ENCODE results near the gene ESPNL. TPM values are rescaled to one million over a fixed set of nuclear protein-coding genes. Genes with fewer than 3 reads are reported as not detected.

Gene ESPNL
- total and polyA plus RNA-seq, 10 donors: 0.65 to 6.2 (median 1.7) TPM

DNA sequence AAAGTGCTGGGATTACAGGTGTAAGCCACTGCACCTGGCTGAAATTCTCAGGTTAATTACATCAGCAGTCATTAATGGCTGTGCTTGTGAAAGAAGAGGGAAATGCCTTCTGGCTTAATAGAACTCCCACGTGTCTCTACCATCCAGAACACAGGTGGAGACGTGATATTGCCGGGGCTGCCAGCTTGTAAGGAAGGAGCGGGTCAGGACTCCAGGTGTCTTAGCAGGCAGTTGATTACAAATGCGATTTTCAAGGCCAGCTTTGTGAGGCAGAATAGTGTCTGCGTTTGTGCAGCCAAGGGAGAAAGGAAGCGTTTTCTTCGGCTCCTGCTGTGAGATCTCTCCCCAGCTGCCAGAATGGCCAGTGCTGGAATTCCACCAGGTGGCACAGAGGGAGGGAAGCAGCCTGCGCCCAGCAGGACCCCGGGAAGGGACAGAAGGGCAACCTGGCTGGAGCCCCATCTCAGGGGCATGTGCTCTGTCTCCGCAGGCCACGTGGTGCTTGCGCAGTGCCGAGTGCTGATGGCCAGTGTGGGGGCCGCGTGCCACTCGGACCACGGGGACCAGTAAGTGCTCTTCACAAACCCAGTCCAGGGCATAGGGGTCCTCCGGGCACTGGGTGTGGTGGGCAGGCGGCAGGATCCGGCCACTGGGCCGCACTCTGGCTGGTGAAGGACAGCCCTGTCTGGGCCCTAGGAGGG, 3.7 kb upstream of the ESPNL start:
- Histone ChIP-seq H3K36me3 (peaks cover 0 to 15% (median 2%) of the 10 kb centered on the region in 6 donors), H3K4me1 (peaks cover 5 to 27% (median 19%) of the 10 kb centered on the region in 6 donors), H3K27ac (no peak overlapping the region), H3K27me3 (replicated peaks in 1 of 7) (no peaks in the 10 kb centered on the region), H3K9me3 (no peaks in the 10 kb centered on the region), H3K4me3 (no peak overlapping the region)
- 86 to 92% (median 90%) methylated on average over 8 to 22 of the region's 22 CpGs for WGBS, 5 donors
- intact Hi-C loops (cut with DNase I; ENCODE audit: low total_unique reads): no loop called here
- TF ChIP-seq, protein P1, sequence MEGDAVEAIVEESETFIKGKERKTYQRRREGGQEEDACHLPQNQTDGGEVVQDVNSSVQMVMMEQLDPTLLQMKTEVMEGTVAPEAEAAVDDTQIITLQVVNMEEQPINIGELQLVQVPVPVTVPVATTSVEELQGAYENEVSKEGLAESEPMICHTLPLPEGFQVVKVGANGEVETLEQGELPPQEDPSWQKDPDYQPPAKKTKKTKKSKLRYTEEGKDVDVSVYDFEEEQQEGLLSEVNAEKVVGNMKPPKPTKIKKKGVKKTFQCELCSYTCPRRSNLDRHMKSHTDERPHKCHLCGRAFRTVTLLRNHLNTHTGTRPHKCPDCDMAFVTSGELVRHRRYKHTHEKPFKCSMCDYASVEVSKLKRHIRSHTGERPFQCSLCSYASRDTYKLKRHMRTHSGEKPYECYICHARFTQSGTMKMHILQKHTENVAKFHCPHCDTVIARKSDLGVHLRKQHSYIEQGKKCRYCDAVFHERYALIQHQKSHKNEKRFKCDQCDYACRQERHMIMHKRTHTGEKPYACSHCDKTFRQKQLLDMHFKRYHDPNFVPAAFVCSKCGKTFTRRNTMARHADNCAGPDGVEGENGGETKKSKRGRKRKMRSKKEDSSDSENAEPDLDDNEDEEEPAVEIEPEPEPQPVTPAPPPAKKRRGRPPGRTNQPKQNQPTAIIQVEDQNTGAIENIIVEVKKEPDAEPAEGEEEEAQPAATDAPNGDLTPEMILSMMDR (IDR thresholded peaks at IDR 0.05 in 8 of 11, conservative IDR thresholded peaks at IDR 0.05 in 3 of 11): no peak
- TF ChIP-seq POLR2AphosphoS5 (IDR thresholded peaks at IDR 0.05) (no peak), POLR2A (IDR thresholded peaks at IDR 0.05) (no peak)
- DNase-seq: no peak

DNA sequence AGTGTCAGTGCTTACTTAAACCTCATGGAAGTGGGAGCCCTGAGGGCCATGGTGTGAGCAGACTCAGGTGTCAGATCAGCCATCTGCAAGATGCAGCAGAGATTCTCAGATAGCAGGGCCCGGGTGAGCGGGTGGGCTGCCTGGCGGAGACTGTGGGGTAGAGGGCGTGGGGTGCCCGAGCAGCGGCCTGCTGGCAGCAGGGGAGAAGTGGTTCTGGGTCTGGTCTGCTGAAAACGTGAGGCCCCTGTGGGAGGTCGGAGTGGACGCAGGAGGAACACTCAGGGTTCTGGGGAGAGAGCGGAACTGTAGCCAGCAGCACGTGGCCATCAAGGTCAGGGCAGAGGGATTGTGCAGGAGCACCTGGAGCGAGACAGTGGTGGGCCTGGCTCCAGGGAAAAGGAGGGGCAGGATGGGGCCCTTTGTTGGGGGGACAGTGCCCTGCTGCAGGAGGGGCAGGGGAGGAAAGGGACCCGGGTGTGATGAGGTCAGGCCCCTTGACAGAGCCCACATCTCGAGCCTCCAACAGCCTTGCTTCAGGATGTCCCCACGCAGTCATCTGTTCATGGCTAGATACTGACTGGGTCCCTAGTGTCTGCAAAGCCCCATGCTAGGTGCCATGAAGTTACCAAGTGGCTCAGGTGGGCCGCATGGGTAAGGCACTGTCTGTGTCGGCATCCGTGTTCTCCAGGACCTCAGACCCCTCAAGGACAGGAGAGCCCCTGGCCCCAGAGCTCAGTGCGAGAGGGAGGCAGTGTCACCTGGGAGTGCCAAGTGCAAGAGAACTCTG, 2.7 kb upstream of the ESPNL start:
- no peak for DNase-seq
- WGBS, 5 donors: 84 to 89% (median 88%) methylated on average over 18 to 19 of the region's 19 CpGs
- TF ChIP-seq, protein P1 (IDR thresholded peaks at IDR 0.05 in 8 of 11, conservative IDR thresholded peaks at IDR 0.05 in 3 of 11): no peak
- no peak for TF ChIP-seq POLR2A (IDR thresholded peaks at IDR 0.05)
- TF ChIP-seq POLR2AphosphoS5 (IDR thresholded peaks at IDR 0.05): no peak
- H3K27ac ChIP-seq: no peak overlapping the region
- no peaks in the 10 kb centered on the region for H3K27me3 ChIP-seq (replicated peaks in 1 of 7)
- H3K36me3 ChIP-seq: peaks cover 0 to 9% (median 0%) of the 10 kb centered on the region in 6 donors
- H3K9me3 ChIP-seq: no peaks in the 10 kb centered on the region
- peaks cover 5 to 27% (median 19%) of the 10 kb centered on the region in 6 donors for H3K4me1 ChIP-seq
- no peak overlapping the region for H3K4me3 ChIP-seq
- intact Hi-C loops (cut with DNase I; ENCODE audit: low total_unique reads): no loop called here

DNA sequence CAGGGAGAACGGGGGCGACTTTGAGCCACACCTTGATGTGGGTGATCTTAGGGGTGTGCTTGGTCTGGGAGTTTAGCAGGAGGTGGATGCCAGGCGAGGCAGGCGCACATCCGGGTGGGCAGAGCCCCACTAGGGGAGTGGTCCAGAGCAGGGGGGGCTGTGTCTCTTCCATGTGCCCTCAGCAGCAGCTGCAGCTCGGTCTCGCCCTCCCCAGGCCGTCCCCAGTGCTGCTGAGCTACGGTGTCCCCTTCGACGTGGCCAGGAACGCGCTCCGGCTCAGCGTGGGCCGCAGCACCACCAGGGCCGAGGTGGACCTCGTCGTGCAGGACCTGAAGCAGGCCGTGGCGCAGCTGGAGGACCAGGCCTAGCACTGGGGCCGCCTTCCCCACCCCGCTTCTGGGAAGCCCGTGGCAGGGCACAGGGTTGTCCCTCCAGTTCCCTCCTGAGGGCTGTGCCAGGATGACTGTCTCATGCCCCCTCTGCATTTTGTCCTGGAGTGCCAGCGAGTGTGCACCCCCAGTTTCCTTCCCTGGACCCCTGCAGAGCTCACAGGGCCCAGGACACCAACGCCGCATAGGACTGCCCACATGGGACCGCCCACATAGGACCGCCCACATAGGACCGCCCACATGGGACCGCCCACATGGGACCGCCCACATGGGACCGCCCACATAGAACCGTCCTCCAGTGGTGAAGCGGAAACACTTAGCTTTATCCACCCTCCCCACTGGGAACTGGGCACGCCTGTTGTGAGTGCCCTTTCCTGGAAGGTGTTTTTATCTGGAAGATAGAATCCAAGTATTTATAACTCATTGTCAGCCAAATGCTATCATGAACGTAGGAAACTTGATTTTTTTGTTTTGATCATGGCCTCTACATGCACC, 1.9 kb upstream of the ESPNL start:
- H3K4me3 ChIP-seq: peak overlapping the region in 1 of 8 donors; percentile 17
- 69 to 84% (median 76%) methylated on average over 21 to 37 of the region's 37 CpGs for WGBS, 5 donors
- H3K27ac ChIP-seq: peak overlapping the region in 6 of 8 donors; percentile 22 to 81 (median 74)
- intact Hi-C loops (cut with DNase I; ENCODE audit: low total_unique reads): no loop called here
- peak in 2 of 3 donors; percentile 35 to 48 for TF ChIP-seq POLR2AphosphoS5 (IDR thresholded peaks at IDR 0.05)
- TF ChIP-seq, protein P1 (IDR thresholded peaks at IDR 0.05 in 8 of 11, conservative IDR thresholded peaks at IDR 0.05 in 3 of 11): no peak
- TF ChIP-seq POLR2A (IDR thresholded peaks at IDR 0.05): no peak
- H3K27me3 ChIP-seq (replicated peaks in 1 of 7): no peaks in the 10 kb centered on the region
- DNase-seq: no peak
- H3K9me3 ChIP-seq: no peaks in the 10 kb centered on the region
- H3K4me1 ChIP-seq: peaks cover 5 to 27% (median 19%) of the 10 kb centered on the region in 6 donors
- H3K36me3 ChIP-seq: peaks cover 0 to 9% (median 0%) of the 10 kb centered on the region in 6 donors

Measured in spleen (tissue), 11 donors.